Mesendoderm (in vitro differentiated cells): ENCODE data around the gene IL15RA.

Source experiments
- DNase-seq: peaks from one replicate; pipeline ENCODE4 v3.0.0; 2013
- H2AK5ac ChIP-seq: 2 replicates; pipeline ENCODE4 v1.6.1; 2013; ENCODE audit warnings: low read length, inconsistent platforms
- H2BK120ac ChIP-seq: 2 replicates; pipeline ENCODE4 v1.6.1; 2013; ENCODE audit warnings: low read depth, mild to moderate bottlenecking, low read length, moderate library complexity, mixed read lengths
- H2BK15ac ChIP-seq: replicated peaks from 2 replicates; pipeline ENCODE4 v1.6.1; 2013; ENCODE audit warnings: low read depth, mild to moderate bottlenecking, moderate library complexity
- H2BK5ac ChIP-seq: 2 replicates; pipeline ENCODE4 v1.6.1; 2013; ENCODE audit warnings: low read length, inconsistent platforms
- H3K18ac ChIP-seq: 2 replicates; pipeline ENCODE4 v1.6.1; 2013; ENCODE audit warnings: mild to moderate bottlenecking, low read length, mixed read lengths
- H3K23ac ChIP-seq: one replicate; pipeline ENCODE4 v1.6.1; 2013; ENCODE audit warnings: low read length
- H3K27ac ChIP-seq: 2 replicates; pipeline ENCODE4 v1.5.1; 2013; ENCODE audit warnings: low read depth, mild to moderate bottlenecking, inconsistent platforms, low read length, moderate library complexity
- H3K27me3 ChIP-seq: 2 replicates; pipeline ENCODE4 v1.6.1; 2013; ENCODE audit warnings: low read length, control low read depth, mild to moderate bottlenecking, inconsistent platforms; ENCODE audit not compliant: insufficient read depth, poor library complexity
- H3K36me3 ChIP-seq: 2 replicates; pipeline ENCODE4 v1.6.1; 2013; ENCODE audit warnings: low read length, inconsistent platforms; ENCODE audit not compliant: control insufficient read depth, insufficient read depth
- H3K4ac ChIP-seq: one replicate; pipeline ENCODE4 v1.6.1; 2013; ENCODE audit warnings: low read depth, mild to moderate bottlenecking, low read length, moderate library complexity
- H3K4me1 ChIP-seq: 2 replicates; pipeline ENCODE4 v1.6.1; 2013; ENCODE audit warnings: low read depth, low read length, inconsistent platforms; ENCODE audit not compliant: control insufficient read depth
- H3K4me2 ChIP-seq: 2 replicates; pipeline ENCODE4 v1.6.1; 2013; ENCODE audit warnings: low read length
- H3K4me3 ChIP-seq: 2 replicates; pipeline ENCODE4 v1.5.1; 2013; ENCODE audit warnings: mild to moderate bottlenecking, low read length
- H3K56ac ChIP-seq: one replicate; pipeline ENCODE4 v1.6.1; 2013; ENCODE audit warnings: low read length
- H3K79me1 ChIP-seq: 2 replicates; pipeline ENCODE4 v1.6.1; 2013; ENCODE audit warnings: low read length, inconsistent platforms
- H3K79me2 ChIP-seq: 2 replicates; pipeline ENCODE4 v1.6.1; 2013; ENCODE audit warnings: mild to moderate bottlenecking, low read length; ENCODE audit not compliant: control insufficient read depth, insufficient read depth
- H3K9ac ChIP-seq: 2 replicates; pipeline ENCODE4 v1.6.1; 2013; ENCODE audit warnings: low read length, inconsistent platforms
- H4K5ac ChIP-seq: one replicate; pipeline ENCODE4 v1.6.1; 2013; ENCODE audit warnings: low read length
- H4K8ac ChIP-seq: one replicate; pipeline ENCODE4 v1.6.1; 2013; ENCODE audit warnings: low read depth, mild to moderate bottlenecking, control low read depth, low read length, moderate library complexity
- WGBS: extraction: QIAGEN DNeasy Blood & Tissue Kit; methylation state at CpG from one replicate; pipeline ENCODE4 v1.1.7; 2013; ENCODE audit warnings: low lambda C conversion rate, missing lambda C conversion rate; ENCODE audit not compliant: insufficient coverage; ENCODE audit errors: extremely low coverage; 5-methylcytosine and 5-hydroxymethylcytosine counted together

The IL15RA gene

DNA sequence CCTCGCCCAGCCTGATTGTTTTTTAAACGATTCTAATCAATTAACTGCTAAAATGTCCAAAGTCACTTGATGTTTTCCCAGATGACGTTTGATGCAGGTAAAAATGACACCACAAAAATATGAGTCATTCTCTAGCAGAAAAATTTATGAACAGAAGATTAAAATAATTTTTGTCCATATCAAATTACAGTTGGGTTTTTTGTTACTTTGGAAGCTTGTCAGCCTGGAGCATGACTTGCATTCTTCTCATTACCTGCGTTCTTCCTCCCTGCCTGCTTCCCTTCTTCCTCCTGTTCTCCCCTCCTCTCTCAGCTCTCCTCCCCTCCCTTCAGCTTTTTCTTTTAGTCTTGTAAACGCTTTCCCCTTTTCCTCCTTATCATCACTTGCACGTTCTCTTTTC lies 18.7 kb downstream of the IL15RA start:
- Histone ChIP-seq H4K5ac (no peak overlapping the region), H2BK120ac (no peak overlapping the region), H2BK5ac (no peak overlapping the region), H3K23ac (no peak overlapping the region), H2BK15ac (no peak overlapping the region), H3K18ac (no peak overlapping the region), H4K8ac (no peak overlapping the region), H3K27ac (no peak overlapping the region), H3K36me3 (no peaks in the 10 kb centered on the region), H3K27me3 (no peaks in the 10 kb centered on the region), H3K79me2 (no peaks in the 10 kb centered on the region), H3K4me2 (no peak overlapping the region), H3K79me1 (no peaks in the 10 kb centered on the region), H2AK5ac (no peak overlapping the region), H3K4me1 (no peaks in the 10 kb centered on the region), H3K56ac (no peak overlapping the region), H3K9ac (no peak overlapping the region), H3K4ac (no peak overlapping the region), H3K4me3 (no peak overlapping the region)
- WGBS, result no CpG with 5 or more reads among the region's 6 CpGs
- no peak for DNase-seq

DNA sequence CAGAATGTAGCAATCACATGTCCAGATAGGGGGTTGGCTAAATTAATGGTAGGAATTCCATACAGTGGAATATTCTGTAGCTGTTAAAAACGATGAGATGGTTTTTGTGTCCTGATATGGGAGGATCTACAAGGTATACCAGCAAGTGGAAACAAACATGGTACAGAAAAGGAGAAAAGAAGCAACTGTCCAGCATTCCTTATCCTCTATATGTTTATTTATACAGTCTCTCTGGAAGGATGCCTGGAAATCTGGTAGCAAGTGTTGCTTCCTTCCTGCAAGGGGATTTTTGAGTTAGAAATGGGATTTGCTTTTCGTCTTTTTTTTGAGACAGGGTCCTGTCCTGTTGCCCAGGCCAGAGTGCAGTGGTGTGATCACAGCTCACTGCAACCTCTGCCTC lies 19.3 kb downstream of the IL15RA start:
- H4K8ac ChIP-seq, result no peak overlapping the region
- no peak overlapping the region for H3K23ac ChIP-seq
- no peak overlapping the region for H3K4ac ChIP-seq
- no peaks in the 10 kb centered on the region for H3K79me1 ChIP-seq
- H2BK5ac ChIP-seq, result no peak overlapping the region
- no peak for DNase-seq
- no peak overlapping the region for H3K9ac ChIP-seq
- no peak overlapping the region for H2BK120ac ChIP-seq
- H3K79me2 ChIP-seq, result no peaks in the 10 kb centered on the region
- no peak overlapping the region for H2BK15ac ChIP-seq
- no peak overlapping the region for H3K4me2 ChIP-seq
- no peaks in the 10 kb centered on the region for H3K36me3 ChIP-seq
- WGBS, result no CpG with 5 or more reads among the region's 2 CpGs
- H3K4me1 ChIP-seq, result no peaks in the 10 kb centered on the region
- no peak overlapping the region for H3K56ac ChIP-seq
- no peak overlapping the region for H3K18ac ChIP-seq
- H3K4me3 ChIP-seq, result no peak overlapping the region
- H4K5ac ChIP-seq, result no peak overlapping the region
- H2AK5ac ChIP-seq, result no peak overlapping the region
- no peaks in the 10 kb centered on the region for H3K27me3 ChIP-seq
- H3K27ac ChIP-seq, result no peak overlapping the region

DNA sequence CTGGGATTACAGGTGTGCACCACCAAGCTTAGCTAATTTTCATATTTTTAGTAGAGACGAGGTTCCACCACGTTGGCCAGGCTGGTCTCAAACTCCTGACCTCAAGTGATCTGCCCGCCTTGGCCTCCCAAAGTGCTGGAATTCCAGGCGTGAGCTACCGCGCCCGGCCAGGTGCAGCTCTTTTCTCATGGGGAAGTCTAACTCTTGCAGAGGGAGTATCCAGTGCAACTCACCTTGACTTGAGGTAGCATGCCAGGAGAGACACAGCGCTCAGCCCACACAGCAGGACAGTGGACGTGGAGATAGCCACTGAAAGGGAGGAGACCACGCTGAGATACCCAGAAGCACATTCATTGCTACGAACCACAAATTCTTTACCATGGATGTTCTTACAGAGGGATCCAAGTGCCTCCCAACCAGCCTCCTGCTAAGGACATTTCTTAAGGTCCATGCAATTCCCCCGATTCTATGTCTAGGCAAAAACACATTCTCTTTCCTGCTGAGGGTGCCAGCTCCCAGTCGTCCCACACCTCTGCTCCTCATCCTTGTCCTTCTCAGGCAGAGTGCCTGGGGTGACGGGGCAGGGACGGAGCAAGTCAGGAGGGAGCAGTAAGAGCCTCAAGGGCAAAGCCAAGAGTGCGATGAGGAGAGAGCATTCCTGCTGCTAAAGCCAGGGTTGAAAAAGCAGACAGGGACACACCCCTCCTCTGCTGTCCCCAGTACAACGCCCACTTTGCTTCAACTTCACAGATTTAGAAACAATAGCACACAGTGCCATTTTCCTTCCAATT lies 21.0 kb downstream of the IL15RA start:
- Histone ChIP-seq H3K56ac (no peak overlapping the region), H2BK15ac (no peak overlapping the region), H2AK5ac (no peak overlapping the region), H3K36me3 (no peaks in the 10 kb centered on the region), H3K9ac (no peak overlapping the region), H3K4me3 (no peak overlapping the region), H3K79me2 (no peaks in the 10 kb centered on the region), H4K8ac (no peak overlapping the region), H3K27me3 (no peaks in the 10 kb centered on the region), H3K4me1 (no peaks in the 10 kb centered on the region), H3K79me1 (no peaks in the 10 kb centered on the region), H3K18ac (no peak overlapping the region), H2BK5ac (no peak overlapping the region), H3K4ac (no peak overlapping the region), H4K5ac (no peak overlapping the region), H2BK120ac (no peak overlapping the region), H3K27ac (no peak overlapping the region), H3K4me2 (no peak overlapping the region), H3K23ac (no peak overlapping the region)
- no CpG with 5 or more reads among the region's 17 CpGs for WGBS
- no peak for DNase-seq

DNA sequence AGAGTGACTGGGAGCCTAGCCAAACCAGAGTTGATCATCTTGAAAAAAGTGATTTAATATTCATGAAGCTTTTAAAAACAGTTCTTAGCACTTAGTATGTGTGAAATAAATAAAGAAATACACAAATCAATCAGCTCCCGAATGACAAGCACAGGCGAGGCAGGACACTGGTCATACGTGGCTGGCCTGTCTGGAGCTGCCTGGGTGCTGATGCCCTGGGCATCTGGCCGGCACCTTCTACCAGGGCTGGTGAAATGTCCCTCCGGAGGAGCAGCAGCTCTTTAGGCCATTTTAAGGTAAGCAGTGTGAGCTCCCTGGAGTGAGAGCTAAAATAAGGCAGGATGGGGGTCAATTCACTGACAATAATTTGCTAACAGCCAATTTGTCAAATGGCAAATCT lies 23.7 kb downstream of the IL15RA start:
- Histone ChIP-seq H3K56ac (no peak overlapping the region), H3K4me1 (no peaks in the 10 kb centered on the region), H3K4me3 (no peak overlapping the region), H3K79me1 (no peaks in the 10 kb centered on the region), H3K4me2 (no peak overlapping the region), H3K36me3 (no peaks in the 10 kb centered on the region), H3K27me3 (no peaks in the 10 kb centered on the region), H2BK120ac (no peak overlapping the region), H3K4ac (no peak overlapping the region), H2BK5ac (no peak overlapping the region), H3K23ac (no peak overlapping the region), H4K5ac (no peak overlapping the region), H2AK5ac (no peak overlapping the region), H3K27ac (no peak overlapping the region), H3K9ac (no peak overlapping the region), H3K18ac (no peak overlapping the region), H3K79me2 (no peaks in the 10 kb centered on the region), H2BK15ac (no peak overlapping the region), H4K8ac (no peak overlapping the region)
- DNase-seq, result no peak
- no CpG with 5 or more reads among the region's 5 CpGs for WGBS

DNA sequence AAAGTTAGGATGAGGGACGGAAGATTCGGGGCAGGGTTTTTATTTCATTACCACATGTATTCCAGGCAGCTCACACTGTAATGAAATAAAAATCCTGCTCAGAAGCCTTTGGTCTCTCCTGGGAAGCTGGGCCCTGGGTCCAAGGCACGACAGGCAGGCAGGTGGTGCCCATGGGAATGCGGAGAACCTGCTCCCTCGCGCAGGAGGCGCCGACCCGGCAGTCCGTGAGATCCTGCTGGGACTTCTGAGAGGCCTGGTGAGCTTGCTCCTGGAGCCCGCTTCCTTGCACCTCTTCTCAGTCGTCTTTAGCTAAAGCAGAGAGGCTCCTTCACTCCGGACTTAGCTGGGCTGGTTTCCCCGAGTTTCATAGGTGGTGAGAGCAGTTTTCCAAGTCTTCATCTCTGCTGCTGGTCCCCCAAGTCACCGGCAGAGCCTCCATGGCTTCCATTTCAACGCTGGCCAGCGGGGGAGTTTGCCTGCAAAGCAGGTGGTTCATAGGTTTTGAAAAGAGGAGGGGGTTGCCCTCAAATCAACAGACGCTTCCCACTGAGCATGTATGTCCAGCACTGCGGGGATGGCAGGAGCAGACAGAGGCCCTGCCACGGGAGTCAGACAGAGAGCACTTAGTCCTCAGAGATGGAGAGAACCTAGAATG lies 24.5 kb downstream of the IL15RA start:
- no CpG with 5 or more reads among the region's 20 CpGs for WGBS
- no peak for DNase-seq

More for the DNA sequence above, 24.5 kb downstream of the IL15RA start:
- Histone ChIP-seq H3K4me2 (no peak overlapping the region), H3K79me2 (no peaks in the 10 kb centered on the region), H4K5ac (no peak overlapping the region), H3K4me1 (no peaks in the 10 kb centered on the region), H2BK5ac (no peak overlapping the region), H2BK120ac (no peak overlapping the region), H3K9ac (no peak overlapping the region), H4K8ac (no peak overlapping the region), H3K4ac (no peak overlapping the region), H3K27me3 (no peaks in the 10 kb centered on the region), H3K36me3 (no peaks in the 10 kb centered on the region), H3K4me3 (no peak overlapping the region), H3K79me1 (no peaks in the 10 kb centered on the region), H3K27ac (no peak overlapping the region), H2AK5ac (no peak overlapping the region), H3K56ac (no peak overlapping the region), H3K18ac (no peak overlapping the region), H2BK15ac (no peak overlapping the region), H3K23ac (no peak overlapping the region)
